Astrocyte (in vitro differentiated cells and primary cell): Measurements from ENCODE around the gene LRRK1.

ENCODE experiments used
- CTCF ChIP-seq: IDR thresholded peaks from 2 replicates; pipeline ENCODE4 v1.5.1; 2011; ENCODE audit warnings: low read depth, mild to moderate bottlenecking, inconsistent platforms, low read length, moderate library complexity; ENCODE audit not compliant: insufficient read depth
- EZH2 ChIP-seq: IDR thresholded peaks from 2 replicates; pipeline ENCODE4 v1.6.1; 2012; ENCODE audit warnings: mild to moderate bottlenecking, low read length, inconsistent platforms; ENCODE audit not compliant: insufficient read depth

GRCh38 chr15:101054116-101054515, 135.0 kb downstream of the LRRK1 start:
- TF ChIP-seq CTCF (no peak), EZH2 (no peak)
